Activated CD4-positive, CD25-positive, alpha-beta regulatory T cell treated with anti-CD3 and anti-CD28 coated beads, Interleukin-2, amount 50 U/mL, for 24 hours (primary cell): Measurements from ENCODE around the gene ZNF12.
"Not testable (repeated sequence)": the region's sequence is repeated elsewhere in the genome, so short reads cannot be mapped to it uniquely, and the experiment has no call there.

Source experiments
- ATAC-seq, 2 donors: fragments of 150-1000 bp; cut with Tn5 transposase; one replicate each; pipeline ENCODE4 v1.10.0; 2021; ENCODE audit warnings: mild to moderate bottlenecking in 1 of 2, moderate library complexity in 1 of 2

ZNF12 gene

DNA sequence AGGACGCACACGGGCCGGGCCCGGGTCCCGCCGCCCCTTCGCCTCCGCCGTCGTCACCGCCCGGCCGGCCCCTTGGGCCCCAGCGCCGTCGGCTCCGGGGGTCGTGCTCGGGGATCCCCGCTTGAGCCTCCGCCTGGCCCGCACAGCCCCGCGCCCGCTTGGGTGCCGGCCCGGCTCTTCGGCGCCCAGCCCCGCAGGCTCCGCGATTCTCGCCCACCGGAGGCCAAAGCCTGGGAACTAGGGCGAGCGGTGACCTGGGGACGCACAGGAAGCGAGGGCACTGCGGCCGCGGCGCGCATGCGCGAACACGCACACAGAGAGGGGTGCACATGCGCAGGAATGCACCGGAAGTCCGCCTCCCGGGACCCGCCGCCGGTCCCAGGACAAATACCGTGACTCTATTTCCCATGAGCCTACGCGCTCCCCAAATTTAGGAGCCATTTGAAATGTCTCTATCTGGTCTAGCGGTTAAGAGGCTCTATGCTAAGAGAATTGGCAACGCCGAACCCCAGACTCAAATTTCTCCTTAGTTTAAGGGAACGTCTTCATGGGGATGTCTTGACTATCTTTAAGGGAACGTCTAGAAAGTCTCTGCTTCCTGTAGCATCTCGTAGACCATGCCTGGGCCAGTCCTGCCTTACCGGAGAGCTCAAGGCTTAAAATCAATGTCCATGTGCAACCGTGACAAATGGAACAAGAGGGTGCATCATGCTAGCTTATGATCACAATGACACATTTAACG lies at the start of gene ZNF12:
Gene ZNF12, minus strand, starts transcription at position 282 of the 742 bp plus-strand sequence. CDS start 1,774 bp downstream, outside the sequence.
- ATAC-seq = peak; percentile 88 to 91

DNA sequence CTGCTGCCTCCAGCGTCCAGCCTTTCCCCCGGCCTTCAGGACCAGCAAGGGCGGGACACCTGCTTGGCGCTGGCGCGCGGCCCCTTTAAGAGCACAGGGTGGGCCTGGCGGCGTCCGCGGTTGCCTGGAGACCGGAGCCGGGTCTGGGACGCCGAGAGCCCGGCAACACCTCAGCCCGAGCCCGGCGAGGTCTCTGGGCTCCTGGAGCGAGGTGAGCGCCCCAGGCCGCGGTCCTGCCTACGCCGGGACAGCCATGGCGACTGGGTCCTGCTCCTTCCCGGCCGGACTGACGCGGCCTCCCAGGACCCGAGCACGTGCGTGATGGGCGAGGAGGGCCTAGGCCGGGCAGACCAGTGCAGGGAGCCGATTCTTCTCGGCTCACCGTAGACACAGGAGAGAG lies 47.2 kb upstream of the ZNF12 start, which contains the start of gene RSPH10B2:
Gene RSPH10B2, plus strand, starts transcription at position 140 of the 400 bp plus-strand sequence. CDS start 3,575 bp downstream, outside the sequence.
- peak in 1 of 2 donors; percentile 17 for ATAC-seq

DNA sequence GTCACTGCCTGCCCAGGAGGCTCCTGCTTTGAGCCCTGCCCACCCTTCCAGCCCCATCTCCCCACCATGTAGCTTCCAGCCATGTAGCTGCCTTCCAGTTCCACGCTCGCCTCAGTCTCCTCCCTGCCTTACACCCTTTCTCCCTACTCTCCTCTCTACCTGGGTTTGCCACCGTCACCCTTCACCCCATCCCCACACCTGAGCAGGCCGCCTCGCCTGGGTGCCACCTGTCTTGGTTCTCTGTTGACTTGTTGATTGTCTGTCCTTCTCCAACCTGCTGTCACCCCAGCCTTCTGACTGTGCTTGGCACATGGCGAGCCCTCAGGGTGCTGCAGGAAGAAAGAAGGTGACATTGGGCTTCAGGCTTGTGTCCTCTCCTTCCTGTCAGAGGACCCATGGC lies 43.4 kb upstream of the ZNF12 start:
- ATAC-seq = not testable (repeated sequence)

DNA sequence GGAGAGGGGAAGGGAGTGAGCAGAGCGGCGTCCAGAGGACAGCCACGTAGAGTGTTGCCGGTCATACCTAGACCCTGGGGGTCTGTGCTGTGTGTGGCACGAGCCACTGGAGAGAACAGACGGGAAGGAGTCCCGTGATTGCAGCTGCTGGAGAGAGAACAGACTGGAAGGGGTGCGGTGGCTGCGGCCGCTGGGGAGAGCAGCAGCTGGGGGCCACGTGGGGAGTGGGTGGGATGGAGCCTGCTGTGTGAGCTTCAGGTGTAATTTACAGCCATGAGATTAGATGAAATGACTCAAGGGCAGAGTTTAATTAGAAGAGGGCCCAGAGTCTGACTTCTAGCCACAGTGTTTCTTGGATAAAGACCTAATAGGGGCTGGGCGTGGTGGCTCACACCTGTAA lies 42.6 kb upstream of the ZNF12 start:
- not testable (repeated sequence) for ATAC-seq

DNA sequence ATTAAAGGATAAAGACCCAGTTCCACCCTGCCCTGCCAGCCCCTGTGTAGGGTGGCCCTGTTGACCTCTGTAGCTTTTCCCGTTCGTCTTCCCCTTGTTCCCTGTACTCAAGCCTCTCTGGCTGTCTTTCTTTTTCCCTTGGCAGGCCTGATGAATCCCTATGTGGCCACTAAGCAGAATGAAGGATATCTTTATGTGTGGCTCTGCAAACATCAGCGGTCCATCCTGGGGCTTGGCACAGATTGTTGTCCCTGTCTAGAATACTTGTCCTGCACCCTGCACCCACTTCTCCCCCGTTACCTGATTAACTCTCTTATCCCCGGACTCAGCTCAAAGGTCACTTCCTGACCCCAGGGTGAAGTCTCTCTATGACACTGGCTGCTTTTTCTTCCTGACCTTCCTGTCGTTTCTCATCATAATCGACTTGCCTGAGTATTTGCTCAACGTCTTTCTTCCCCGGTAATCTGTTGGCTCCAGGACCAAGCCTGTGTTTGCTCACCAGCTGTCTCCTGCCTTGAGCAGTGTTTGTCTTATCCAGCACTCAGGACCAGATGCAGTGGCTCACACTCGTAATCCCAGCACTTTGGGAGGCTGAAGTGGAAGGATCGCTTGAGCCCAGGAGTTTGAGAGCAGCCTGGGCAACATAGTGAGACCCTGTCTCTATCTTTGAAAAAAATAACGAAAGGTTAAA lies 37.8 kb upstream of the ZNF12 start:
- ATAC-seq = not testable (repeated sequence)

DNA sequence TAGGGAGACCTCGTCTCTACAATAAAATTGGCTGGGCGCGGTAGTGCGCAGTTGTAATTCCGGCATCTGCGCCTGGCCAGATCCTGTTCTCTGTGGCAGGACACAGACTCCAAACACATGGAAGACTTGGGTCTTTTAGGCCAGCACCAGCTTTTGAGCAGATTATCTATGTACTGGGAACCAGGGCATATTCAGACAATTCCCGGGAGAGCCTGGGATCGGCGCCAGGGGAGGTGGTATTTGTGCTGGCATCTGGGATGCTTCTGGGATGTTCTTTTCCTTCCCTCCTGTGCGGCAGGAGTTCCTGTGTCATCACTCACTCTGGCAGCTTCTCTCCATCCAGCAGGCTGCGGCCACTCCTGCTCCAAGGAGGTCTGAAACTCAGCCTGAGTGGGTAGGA lies 31.7 kb upstream of the ZNF12 start:
- not testable (repeated sequence) for ATAC-seq

DNA sequence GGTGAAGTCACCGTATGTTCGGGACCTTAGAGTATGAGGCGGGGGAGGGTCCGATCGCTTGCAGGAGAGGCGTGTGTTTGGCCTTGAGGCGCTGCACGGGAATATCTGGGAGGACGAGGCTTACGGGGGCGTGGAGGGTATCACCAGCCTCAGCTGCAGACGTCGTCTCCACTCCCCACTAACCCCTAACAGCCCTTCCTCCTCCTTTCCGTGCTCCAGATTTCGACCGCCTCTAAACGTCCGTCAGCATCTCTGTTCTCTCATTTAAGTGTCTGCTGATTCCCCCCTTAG lies 23.5 kb upstream of the ZNF12 start:
- no peak for ATAC-seq

DNA sequence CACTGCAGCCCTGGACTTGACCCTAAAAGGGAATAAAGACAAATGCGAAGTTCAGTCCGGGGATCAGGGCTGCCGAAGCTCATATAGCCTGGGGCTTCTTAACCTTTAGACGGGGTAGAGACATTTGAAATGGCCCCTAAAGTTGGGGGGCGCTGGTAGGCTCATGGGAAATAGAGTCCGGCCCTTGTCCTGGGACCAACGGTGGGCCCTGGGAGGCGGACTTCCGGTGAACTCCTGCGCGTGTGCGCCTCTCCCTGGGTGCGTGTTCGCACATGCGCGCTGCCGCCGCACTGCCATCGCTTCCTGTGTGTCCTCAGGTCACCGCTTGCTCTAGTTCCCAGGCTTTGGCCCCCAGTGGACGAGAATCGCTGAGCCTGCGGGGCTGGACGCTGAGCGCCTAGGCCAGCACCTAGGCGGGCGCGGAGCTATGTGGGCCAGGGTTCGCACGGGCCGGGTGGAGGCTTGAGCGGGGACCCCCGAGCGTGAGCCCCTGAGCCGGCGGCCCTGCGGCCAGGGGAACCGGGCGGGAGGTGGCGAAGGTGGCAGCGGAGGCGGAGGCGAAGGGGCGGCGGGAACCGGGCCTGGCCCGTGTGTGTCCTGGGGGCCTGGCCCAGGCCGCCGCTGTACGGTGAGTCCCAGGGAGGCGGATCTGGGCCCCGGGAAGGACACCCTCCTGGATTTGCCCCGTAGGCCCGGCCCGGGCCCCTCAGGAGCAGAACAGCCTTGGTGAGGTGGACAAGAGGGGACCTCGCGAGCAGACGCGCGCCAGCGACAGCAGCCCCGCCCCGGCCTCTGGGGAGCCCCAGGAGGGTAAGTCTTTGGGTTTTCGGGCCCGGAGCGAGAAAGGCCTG lies 23.0 kb upstream of the ZNF12 start:
- ATAC-seq = peak; percentile 98 to 99

DNA sequence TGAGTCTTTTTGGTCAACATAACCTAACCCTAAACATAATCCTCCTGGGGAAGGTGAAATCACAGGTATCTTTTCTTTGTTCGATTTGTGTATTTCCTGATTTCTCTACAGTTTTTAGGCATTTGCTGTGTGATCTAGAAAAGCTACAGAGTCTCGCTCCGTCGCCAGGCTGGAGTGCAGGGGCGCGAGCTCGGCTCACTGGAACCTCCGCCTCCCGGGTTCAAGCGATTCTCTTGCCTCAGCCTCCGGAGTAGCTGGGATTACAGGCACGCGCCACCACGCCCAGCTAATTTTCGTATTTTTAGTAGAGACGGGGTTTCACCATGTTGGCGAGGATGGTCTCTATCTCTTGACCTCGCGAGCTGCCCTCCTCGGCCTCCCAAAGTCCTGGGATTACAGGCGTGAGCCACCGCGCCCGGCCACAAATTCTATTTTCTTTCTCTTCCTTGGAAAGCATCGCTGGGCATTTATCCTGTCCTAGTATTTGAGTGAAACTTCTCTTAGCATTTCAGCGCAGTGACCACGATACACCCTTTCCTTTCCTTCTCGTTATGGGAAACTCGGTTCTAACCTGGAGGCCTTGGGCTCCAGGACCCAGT lies 22.2 kb upstream of the ZNF12 start:
- ATAC-seq = not testable (repeated sequence)

DNA sequence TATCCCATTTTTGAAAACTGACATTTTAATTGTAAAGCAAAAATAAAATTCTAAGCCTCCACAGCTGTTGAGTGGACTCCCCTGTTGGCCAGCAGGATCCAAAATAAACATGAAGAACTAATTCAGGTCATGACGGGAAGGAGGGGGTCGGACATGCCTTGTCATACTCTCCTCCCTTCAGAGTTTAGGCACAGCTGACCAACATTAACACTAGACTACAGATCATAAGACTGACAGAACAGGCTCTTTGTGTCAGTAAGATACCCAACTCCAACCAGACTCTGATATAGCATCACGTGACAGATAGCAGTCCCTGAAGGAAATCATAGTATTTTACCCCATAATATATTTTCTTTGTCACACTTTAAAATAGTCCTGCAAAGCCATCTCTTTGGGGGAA lies 20.9 kb upstream of the ZNF12 start:
- ATAC-seq = no peak

DNA sequence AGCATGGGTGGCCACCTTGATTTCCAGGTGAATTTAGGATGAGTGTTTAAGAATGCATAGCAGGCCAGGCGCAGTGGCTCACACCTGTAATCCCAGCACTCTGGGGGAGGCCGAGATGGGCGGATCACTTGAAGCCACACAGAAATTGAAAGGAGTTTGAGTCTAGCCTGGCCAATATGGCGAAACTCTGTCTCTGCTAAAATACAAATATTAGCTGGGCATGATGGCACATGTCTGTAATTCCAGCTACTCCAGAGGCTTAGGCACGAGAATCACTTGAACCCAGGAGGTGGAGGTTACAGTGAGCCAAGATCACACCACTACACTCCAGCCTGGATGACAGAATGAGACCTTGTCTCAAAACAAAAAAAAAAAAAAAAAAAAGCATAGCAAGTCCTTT lies 19.6 kb upstream of the ZNF12 start:
- not testable (repeated sequence) for ATAC-seq

DNA sequence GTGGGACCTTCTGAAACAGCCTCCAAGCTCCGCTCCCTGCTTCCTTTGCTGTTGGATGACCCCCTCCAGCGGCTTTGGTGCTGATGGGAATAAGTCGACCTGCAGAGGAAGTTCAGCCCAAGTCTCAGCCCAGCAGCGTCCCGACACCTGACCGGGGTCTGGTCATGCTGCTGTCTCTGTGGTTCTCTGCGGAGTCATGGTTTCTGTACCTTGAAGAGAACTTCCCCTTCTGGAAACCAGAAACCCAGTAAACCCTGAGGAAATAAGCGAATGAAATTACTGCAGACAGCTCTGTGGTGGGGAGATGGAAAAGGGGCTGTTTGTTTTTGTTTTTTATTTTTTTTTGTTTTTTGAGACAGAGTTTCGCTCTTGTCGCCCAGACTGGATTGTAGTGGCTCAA lies 18.3 kb upstream of the ZNF12 start:
- ATAC-seq = no peak

DNA sequence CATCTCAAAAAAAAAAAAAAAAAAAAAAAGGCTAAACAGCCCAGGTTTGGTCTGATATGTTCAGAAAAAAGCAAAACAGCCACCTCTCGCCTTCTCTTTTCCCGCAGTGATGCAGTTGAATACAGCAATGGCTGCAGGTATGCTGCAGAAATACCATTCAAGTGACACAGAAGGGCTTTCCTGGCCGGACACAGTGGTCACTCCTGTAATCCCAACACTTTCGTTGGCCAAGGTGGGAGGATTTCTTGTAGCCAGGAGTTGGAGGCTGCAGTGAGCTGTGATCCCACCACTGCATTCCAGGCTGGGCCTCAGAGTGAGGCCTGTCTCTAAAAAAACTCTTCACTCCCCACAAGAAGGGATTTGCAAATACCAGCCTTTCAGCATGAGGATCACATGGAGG lies 17.6 kb upstream of the ZNF12 start:
- not testable (repeated sequence) for ATAC-seq

DNA sequence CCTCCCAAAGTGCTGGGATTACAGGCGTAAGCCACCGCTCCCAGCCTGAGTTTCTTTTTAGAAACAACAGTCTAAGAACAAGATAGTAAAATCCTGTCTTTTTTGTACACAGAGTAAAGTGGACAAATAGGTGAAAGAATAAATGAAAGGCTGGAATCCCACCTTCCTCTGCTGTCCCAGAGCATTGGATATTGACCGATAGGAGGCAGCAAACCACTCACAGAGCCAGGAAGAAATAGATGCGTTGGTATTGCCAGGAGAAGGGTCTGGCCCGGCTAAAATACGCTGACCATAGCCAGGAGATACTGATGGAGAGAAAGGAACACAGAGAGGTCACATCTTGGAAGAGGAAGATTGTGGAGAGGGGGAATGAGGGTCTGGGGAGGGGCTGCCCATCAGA lies 11.4 kb upstream of the ZNF12 start:
- no peak for ATAC-seq

DNA sequence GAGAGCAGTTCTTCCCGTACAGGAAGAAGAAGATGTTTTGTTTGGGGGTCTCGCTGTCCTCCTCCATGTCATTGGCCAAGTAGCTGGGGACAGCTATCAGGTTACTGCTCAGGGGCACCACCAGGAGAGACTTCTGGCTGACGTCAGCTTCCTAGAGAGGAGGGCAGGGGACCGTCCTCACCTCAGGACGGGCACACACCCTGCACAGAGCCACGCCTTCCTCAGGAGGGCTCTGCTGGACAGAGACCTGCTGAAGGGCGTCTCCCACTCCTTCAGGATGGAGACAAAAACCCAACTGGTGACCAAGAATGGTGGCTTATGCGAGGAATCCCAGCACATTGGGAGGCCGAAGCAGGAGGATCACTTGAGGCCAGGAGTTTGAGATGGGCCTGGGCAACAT lies 9.2 kb upstream of the ZNF12 start:
- not testable (repeated sequence) for ATAC-seq

DNA sequence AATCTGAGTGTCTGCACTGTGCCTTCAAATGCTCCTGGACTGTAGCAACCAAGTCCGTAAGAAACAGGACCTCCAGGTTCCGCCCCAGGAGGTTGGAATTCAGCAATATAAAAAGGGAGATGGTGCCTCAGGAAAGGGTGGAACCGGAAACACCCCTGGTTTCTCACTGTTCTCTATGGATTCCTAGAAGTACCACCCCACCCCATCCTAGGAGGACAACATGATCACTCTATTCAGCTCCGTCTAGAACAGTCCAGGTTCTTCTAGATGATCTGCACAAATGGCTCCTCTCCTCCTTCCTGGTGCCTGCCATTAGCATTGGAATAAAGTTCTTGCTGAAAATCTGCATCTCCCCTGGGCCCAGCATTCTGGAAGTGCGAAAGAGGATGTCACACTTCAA lies 7.6 kb upstream of the ZNF12 start:
- no peak for ATAC-seq

DNA sequence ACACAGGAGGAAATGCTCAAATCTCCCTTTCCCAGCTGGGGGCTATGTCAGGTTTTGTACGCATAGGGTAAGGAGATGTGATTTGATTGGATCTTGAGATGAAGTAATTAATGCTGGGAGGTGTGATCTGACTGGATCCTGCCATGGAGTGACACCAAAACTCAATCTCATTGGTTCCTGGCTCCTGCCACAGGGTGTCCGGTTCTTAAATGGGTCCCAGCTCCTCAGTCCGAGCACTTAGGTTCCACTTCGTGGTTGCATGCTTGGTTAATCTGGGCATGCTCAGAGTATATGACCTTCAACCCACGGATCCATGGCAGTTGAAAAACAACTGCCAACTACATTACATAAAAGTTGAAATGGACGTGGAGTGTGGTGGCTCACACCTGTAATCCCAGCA lies 3.1 kb upstream of the ZNF12 start:
- ATAC-seq = no peak

DNA sequence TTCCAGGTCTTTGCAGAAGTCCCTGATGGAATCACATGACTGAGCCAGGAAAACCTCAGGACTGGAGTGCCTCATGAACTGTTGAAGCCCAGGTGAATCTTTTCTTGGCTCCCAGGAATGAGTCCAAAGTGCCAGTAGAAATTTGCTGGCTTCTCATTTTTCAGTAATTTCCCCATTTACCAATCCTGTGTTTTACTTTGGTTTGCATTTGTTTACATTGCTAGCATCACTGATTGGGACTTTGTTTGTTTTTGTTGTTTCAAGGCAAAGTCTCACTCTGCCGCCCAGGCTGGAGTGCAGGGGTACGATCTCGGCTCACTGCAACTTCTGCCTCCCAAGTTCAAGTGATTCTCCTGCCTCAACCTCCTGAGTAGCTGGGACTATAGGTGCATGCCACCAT lies 1.6 kb upstream of the ZNF12 start:
- ATAC-seq = no peak

DNA sequence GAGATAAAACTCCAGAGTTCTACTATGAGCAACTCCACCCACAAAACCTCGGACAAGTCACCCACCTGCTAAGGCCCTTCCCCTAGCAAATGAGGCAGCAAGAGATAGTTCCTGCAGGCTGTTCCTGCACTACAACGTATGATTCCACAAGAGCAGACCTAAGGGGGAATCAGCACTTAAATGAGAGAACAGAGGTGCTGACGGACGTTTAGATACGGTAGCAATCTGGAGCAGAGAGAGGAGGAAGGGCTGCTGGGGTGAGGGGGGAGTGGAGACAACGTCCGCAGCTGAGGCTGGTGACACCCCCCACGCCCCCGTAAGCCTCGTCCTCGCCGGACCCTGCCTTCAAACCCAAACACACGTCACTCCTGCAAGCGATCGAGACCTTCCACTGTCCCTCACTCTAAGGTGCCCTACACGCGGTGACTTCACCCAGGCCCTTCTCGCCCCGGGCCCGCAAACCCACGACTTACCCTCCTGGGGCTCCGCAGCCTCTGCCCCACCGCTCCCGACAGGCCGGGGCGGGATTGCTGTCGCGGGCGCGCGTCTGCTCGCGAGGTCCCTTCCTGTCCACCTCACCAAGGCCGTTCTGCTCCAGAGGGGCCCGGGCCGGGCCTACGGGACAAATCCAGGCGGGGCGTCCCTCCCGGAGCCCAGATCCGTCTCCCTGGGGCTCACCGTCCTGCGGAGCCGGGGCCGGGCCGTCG lies 635 bp downstream of the ZNF12 start:
- ATAC-seq = peak; percentile 20 to 29

DNA sequence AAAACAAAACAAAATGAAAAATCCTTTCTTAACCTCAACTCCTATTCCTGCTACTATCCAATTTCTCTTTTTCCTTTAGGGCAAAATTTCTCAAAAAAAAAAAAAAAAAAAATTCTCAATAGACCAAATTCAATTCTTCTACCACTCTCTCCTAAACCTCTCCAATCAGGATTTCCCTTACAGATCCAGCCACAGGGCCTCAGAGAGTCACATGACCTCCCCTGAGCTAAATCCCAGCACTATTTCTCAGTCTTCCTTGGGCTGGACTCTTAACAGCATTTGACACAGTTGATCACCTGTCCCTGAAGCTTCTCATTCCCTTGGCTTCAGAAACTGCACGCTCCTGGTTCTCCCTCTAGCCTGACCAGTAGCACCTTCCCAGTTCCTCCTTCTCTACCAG lies 4.9 kb downstream of the ZNF12 start:
- ATAC-seq = no peak

DNA sequence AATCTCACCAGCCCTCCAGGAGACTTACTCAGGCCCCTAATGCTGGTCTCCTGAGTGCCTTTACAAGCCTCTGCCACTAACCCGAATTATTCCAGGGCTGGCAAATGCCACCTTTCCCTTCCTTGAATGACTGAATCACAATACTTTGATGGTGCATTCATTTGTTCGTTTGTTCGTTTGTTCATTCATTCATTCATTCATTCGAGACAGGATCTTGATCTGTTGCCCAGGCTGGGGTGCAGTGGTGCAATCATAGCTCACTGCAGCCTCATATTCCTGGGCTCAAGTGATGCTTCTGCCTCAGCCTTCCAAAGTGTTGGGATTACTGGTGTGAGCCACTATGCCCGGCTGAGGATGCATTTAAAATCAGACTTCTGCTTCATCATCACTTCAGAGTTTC lies 6.0 kb downstream of the ZNF12 start:
- ATAC-seq = no peak

DNA sequence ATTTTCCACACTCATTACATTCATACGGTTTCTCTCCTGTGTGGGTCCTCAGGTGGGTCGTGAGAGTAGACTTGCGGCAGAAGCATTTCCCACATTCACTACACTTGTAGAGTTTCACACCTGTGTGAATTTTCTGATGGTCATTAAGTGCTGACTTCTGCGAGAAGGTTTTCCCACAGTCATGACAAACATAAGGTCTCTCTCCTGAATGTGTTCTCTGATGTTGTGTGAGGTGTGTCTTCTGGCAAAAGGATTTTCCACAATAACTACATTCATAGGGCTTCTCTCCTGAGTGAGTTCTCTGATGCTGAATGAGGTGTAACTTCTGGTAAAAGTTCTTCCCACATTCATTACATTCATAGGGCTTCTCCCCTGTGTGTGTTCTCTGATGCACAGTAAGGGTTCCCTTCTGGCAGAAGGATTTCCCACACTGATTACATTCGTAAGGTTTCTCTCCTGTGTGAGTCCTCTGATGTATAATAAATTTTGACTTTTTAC lies 15.1 kb downstream of the ZNF12 start:
- no peak for ATAC-seq
